Thoracic aorta (tissue), 2 donors: ENCODE data around the gene FAXC. TPM values are rescaled to one million over a fixed set of nuclear protein-coding genes. Genes with fewer than 3 reads are reported as not detected.

Experiments
- ATAC-seq: fragments of 150-250 bp; one replicate; pipeline ENCODE4 v1.8.0; 2017; ENCODE audit warnings: low read depth; ENCODE audit not compliant: insufficient number of reproducible peaks, low FRiP score
- DNase-seq: peaks from one replicate; pipeline ENCODE4 v3.0.0-alpha.2; 2020; ENCODE audit warnings: low spot score
- H3K27ac ChIP-seq, 2 donors: fragments of 200-600 bp; sonication (generic); 1 replicate in 1 of 2; 2 replicates in 1 of 2; pipeline ENCODE4 v1.5.1; 2016; ENCODE audit warnings: mild to moderate bottlenecking in 2 of 2, moderate library complexity in 2 of 2
- H3K27me3 ChIP-seq: fragments of 200-600 bp; sonication (generic); replicated peaks from 2 replicates; pipeline ENCODE4 v1.6.0; 2016; ENCODE audit warnings: mild to moderate bottlenecking; ENCODE audit not compliant: insufficient read depth
- H3K36me3 ChIP-seq: fragments of 200-600 bp; sonication (generic); one replicate; pipeline ENCODE4 v1.5.1; 2016
- H3K4me1 ChIP-seq, 2 donors: fragments of 200-600 bp; sonication (generic); 1 replicate in 1 of 2; 2 replicates in 1 of 2; pipeline versions ENCODE4 v1.5.1 to v1.6.0; 2016; ENCODE audit warnings: low read depth in 2 of 2, mild to moderate bottlenecking in 1 of 2; ENCODE audit not compliant: control insufficient read depth in 1 of 2
- H3K4me3 ChIP-seq: fragments of 200-600 bp; sonication (generic); 2 replicates; pipeline ENCODE4 v1.5.1; 2016; ENCODE audit warnings: mild to moderate bottlenecking
- H3K9me3 ChIP-seq: fragments of 200-600 bp; sonication (generic); 2 replicates; pipeline ENCODE4 v1.5.1; 2016
- total RNA-seq, 2 donors: library from RNA; depleted of rRNA; stranded (reverse); fragments of >200 nt; gene quantifications; one replicate each; pipeline versions ENCODE4 v1.1.0 to v1.2.3, GENCODE V29; 2016
- TF ChIP-seq, protein P1 (sequence below): fragments of 200-600 bp; sonication (generic); IDR thresholded peaks from one replicate; pipeline ENCODE4 v1.5.1; 2019; ENCODE audit warnings: antibody characterized with exemption

The FAXC gene
- total RNA-seq, 2 donors from 2014 or later: 0.81 to 0.99 TPM

DNA sequence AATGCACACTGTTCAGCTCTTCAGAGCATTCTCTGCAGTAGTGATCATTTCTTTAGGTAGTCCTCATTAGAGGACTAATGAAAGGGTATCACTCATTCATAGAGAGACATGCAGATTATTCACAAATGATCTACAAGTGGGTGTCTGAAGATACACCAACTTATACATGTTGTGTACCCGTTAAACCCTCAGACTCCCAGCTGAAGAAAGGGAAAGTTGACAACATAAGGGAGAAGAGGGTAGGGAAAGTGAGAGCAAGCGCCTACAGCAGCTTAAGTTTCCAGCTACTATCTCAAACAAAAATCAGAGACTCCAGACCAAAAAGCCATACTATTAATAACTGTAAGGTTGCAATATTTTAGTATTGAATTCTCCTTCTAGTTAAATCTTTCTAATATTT is 37.1 kb downstream of the FAXC start:
- Histone ChIP-seq H3K36me3 (no peaks in the 10 kb centered on the region), H3K27ac (no peak overlapping the region), H3K4me1 (peaks cover 0 to 4% of the 10 kb centered on the region in 2 donors), H3K4me3 (no peak overlapping the region), H3K27me3 (no peaks in the 10 kb centered on the region), H3K9me3 (no peaks in the 10 kb centered on the region)
- ATAC-seq: no peak
- TF ChIP-seq, protein P1, sequence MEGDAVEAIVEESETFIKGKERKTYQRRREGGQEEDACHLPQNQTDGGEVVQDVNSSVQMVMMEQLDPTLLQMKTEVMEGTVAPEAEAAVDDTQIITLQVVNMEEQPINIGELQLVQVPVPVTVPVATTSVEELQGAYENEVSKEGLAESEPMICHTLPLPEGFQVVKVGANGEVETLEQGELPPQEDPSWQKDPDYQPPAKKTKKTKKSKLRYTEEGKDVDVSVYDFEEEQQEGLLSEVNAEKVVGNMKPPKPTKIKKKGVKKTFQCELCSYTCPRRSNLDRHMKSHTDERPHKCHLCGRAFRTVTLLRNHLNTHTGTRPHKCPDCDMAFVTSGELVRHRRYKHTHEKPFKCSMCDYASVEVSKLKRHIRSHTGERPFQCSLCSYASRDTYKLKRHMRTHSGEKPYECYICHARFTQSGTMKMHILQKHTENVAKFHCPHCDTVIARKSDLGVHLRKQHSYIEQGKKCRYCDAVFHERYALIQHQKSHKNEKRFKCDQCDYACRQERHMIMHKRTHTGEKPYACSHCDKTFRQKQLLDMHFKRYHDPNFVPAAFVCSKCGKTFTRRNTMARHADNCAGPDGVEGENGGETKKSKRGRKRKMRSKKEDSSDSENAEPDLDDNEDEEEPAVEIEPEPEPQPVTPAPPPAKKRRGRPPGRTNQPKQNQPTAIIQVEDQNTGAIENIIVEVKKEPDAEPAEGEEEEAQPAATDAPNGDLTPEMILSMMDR: no peak
- no peak for DNase-seq

DNA sequence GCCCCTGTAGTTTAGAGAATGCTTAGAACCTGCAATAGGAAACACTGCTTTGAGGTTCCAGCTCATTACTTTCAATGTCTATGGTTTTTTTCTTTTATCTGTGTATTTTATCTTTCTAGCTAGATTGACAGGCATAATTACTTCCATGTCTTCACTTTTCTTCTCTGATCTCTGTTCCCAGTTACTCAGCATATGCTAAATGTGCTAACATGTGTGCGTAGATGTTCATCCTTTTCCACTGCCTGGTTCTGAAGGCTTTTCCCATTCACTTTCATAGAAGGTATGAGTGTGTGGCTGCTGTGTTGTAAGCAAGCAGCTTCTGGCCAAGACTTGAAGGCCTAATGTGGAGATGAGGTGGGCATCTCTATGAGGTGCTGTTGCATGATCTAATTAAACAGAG is 38.9 kb downstream of the FAXC start:
- DNase-seq (no peak), ATAC-seq (no peak)
- no peak overlapping the region for H3K4me3 ChIP-seq
- no peaks in the 10 kb centered on the region for H3K27me3 ChIP-seq
- H3K4me1 ChIP-seq: no peaks in the 10 kb centered on the region
- TF ChIP-seq, protein P1: no peak
- H3K9me3 ChIP-seq: no peaks in the 10 kb centered on the region
- H3K36me3 ChIP-seq: no peaks in the 10 kb centered on the region
- H3K27ac ChIP-seq: no peak overlapping the region

DNA sequence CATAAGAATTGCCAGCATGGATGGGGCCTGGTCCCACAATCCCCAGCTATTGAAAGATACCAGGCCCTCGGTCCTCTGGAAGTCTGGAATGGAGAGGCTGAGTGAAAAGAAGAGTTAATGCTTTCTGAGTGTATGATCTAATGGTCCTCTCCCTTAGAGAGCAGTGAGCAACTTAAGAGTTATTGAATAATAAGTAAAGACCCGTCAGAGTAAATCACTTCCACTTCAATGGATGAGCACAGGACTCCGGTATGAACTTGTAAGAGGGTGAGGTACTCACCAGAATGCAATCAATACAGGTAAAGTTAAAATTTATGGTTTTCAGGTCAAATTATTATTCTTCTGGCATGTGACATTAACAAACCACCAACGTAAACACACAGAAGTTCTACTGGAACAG is 39.9 kb downstream of the FAXC start:
- no peak overlapping the region for H3K4me3 ChIP-seq
- H3K36me3 ChIP-seq: no peaks in the 10 kb centered on the region
- H3K27me3 ChIP-seq: no peaks in the 10 kb centered on the region
- no peaks in the 10 kb centered on the region for H3K9me3 ChIP-seq
- ATAC-seq: no peak
- TF ChIP-seq, protein P1: no peak
- no peak for DNase-seq
- no peak overlapping the region for H3K27ac ChIP-seq
- H3K4me1 ChIP-seq: no peaks in the 10 kb centered on the region

DNA sequence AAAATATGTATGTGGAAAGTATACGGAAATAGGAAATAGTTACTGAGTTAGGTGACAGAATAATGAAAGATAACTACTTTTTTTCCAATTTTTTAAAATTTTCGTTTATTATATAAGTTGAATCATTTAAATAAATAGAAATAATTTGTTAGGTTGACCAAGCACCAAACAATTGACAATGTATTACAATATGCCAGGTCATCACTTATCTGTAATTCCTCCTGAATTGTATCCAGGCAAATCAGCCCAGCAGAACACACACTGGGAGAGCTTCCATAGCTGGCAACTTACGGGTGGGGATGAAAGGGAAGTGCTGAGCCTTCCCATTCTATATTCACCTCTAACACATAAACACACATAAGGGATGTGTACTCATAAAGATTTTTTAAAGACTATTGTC is 40.7 kb downstream of the FAXC start:
- DNase-seq (no peak), ATAC-seq (no peak)
- Histone ChIP-seq H3K27me3 (no peaks in the 10 kb centered on the region), H3K4me1 (no peaks in the 10 kb centered on the region), H3K4me3 (no peak overlapping the region), H3K9me3 (no peaks in the 10 kb centered on the region), H3K27ac (no peak overlapping the region), H3K36me3 (no peaks in the 10 kb centered on the region)
- TF ChIP-seq, protein P1: no peak

DNA sequence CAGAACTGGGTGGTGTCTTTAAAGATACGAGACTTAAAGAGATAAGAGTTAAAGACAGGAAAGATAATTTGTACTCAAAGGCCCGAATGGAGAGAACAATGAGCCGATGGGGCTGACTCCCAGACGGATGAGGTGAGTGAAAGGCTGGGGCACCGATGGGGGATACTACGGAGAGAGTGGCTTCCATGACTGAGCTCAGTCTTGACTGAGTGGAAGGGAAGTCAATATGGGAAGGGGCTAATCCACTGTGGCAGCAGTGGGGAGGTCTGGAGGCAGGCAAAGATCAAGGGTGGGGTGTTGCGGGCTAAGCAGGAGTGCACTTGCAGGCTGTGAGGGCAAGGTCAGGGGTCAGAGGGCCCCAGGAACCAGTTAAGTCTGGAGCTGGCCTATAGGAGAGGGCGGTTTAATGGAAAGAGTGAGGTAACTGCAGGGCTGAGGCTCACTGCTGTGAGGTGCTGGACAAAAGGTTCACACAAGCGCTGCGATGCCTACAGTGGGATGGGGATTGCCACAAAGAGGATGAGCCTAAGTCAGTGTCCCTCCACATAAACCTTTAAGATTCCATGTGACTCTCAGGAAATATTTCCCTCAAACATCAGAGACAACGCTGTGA is 42.1 kb downstream of the FAXC start:
- TF ChIP-seq, protein P1: no peak
- Histone ChIP-seq H3K27me3 (no peaks in the 10 kb centered on the region), H3K4me1 (no peaks in the 10 kb centered on the region), H3K4me3 (no peak overlapping the region), H3K9me3 (no peaks in the 10 kb centered on the region), H3K27ac (no peak overlapping the region), H3K36me3 (no peaks in the 10 kb centered on the region)
- ATAC-seq (no peak), DNase-seq (no peak)
